ENCODE results near the gene BATF3.

GRCh38 chr1:212651977-212652376 is 47.7 kb downstream of the BATF3 start:
- no peak for TF ChIP-seq MXI1 (IDR thresholded peaks at IDR 0.05; ENCODE audit: borderline replicate concordance, low read depth, low read length)
- no peak for TF ChIP-seq CTCF (conservative IDR thresholded peaks at IDR 0.05; ENCODE audit: low read depth, low read length)
- TF ChIP-seq SMC3 (IDR thresholded peaks at IDR 0.05; ENCODE audit: low read depth, low read length): no peak
- TF ChIP-seq POLR2A (IDR thresholded peaks at IDR 0.05; ENCODE audit: low read depth, low read length): no peak
- no peak for TF ChIP-seq RAD21 (IDR thresholded peaks at IDR 0.05; ENCODE audit: low read length)
- no peak for TF ChIP-seq BHLHE40 (IDR thresholded peaks at IDR 0.05; ENCODE audit: low read depth, low read length)
- TF ChIP-seq RFX5 (IDR thresholded peaks at IDR 0.05; ENCODE audit: low read depth, low read length): no peak
- TF ChIP-seq ELK1 (IDR thresholded peaks at IDR 0.05; ENCODE audit: borderline replicate concordance, low read depth, low read length): no peak

Data from IMR-90 (cell line).